ENCODE measurements around the gene PTPN3. TPM values are rescaled to one million over a fixed set of nuclear protein-coding genes. Genes with fewer than 3 reads are reported as not detected.

Gene PTPN3
- total and polyA plus RNA-seq, 2 experiments from 2014 or later, result 1.4 to 2.6 TPM

DNA sequence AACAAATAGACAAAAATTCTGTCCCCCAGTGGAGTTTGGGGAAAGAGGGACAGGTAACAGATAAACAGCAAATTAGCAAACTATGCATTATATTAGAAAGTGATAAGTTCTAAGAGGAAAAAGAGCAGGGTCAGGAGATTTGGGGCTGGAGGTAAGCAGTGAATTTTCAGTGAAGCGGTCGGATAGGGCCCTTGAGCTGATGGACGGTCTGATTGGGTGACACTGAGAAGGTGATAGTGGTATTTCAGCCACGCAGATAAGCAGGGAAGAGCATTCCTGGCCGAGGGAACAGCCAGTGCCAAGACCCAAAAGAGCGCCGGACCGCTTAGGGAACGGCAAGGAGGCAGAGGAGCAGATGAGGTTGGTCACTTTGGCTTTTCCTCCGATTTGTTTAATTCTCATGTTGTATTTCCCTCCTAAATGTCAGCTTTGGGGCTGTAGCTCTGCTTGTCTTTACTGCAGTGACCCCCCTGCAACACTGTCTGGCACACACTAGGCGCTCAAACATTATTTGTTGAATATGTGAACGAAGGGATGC lies 1.1 kb upstream of the PTPN3 start:
- peak overlapping the region; percentile 71 for H3K4me3 Mint-ChIP-seq
- Histone ChIP-seq H3F3A (replicated peaks; ENCODE audit: low read depth) (no peaks in the 10 kb centered on the region), H3K27me3 (ENCODE audit: insufficient read depth) (peaks cover 68% of the 10 kb centered on the region), H4K20me1 (replicated peaks; ENCODE audit: insufficient read depth) (no peaks in the 10 kb centered on the region; the same call in 1 of the 2 replicates), H3K9me2 (ENCODE audit: insufficient read depth) (no peaks in the 10 kb centered on the region), H3K36me3 (ENCODE audit: insufficient read depth) (no peaks in the 10 kb centered on the region), H2AFZ (peak overlapping the region; percentile 98), H3K4me2 (peak overlapping the region; percentile 88), H3K4me1 (ENCODE audit: insufficient read depth) (peaks cover 20% of the 10 kb centered on the region), H3K4me3 (peak overlapping the region; percentile 61), H3K79me2 (replicated peaks; ENCODE audit: insufficient read depth) (no peaks in the 10 kb centered on the region), H3K27ac (ENCODE audit: low read depth) (no peak overlapping the region)
- peaks cover 4% of the 10 kb centered on the region for H3K9me3 Mint-ChIP-seq
- DNase-seq (ENCODE audit: low spot score) (peak; percentile 27), ATAC-seq (peak; percentile 15)
- peak; percentile 47 for TF ChIP-seq EZH2phosphoT487 (IDR thresholded peaks at IDR 0.05; ENCODE audit: unreplicated experiment)
- TF ChIP-seq STAT1 (IDR thresholded peaks at IDR 0.05; ENCODE audit: unreplicated experiment), result no peak
- TF ChIP-seq, protein P1, sequence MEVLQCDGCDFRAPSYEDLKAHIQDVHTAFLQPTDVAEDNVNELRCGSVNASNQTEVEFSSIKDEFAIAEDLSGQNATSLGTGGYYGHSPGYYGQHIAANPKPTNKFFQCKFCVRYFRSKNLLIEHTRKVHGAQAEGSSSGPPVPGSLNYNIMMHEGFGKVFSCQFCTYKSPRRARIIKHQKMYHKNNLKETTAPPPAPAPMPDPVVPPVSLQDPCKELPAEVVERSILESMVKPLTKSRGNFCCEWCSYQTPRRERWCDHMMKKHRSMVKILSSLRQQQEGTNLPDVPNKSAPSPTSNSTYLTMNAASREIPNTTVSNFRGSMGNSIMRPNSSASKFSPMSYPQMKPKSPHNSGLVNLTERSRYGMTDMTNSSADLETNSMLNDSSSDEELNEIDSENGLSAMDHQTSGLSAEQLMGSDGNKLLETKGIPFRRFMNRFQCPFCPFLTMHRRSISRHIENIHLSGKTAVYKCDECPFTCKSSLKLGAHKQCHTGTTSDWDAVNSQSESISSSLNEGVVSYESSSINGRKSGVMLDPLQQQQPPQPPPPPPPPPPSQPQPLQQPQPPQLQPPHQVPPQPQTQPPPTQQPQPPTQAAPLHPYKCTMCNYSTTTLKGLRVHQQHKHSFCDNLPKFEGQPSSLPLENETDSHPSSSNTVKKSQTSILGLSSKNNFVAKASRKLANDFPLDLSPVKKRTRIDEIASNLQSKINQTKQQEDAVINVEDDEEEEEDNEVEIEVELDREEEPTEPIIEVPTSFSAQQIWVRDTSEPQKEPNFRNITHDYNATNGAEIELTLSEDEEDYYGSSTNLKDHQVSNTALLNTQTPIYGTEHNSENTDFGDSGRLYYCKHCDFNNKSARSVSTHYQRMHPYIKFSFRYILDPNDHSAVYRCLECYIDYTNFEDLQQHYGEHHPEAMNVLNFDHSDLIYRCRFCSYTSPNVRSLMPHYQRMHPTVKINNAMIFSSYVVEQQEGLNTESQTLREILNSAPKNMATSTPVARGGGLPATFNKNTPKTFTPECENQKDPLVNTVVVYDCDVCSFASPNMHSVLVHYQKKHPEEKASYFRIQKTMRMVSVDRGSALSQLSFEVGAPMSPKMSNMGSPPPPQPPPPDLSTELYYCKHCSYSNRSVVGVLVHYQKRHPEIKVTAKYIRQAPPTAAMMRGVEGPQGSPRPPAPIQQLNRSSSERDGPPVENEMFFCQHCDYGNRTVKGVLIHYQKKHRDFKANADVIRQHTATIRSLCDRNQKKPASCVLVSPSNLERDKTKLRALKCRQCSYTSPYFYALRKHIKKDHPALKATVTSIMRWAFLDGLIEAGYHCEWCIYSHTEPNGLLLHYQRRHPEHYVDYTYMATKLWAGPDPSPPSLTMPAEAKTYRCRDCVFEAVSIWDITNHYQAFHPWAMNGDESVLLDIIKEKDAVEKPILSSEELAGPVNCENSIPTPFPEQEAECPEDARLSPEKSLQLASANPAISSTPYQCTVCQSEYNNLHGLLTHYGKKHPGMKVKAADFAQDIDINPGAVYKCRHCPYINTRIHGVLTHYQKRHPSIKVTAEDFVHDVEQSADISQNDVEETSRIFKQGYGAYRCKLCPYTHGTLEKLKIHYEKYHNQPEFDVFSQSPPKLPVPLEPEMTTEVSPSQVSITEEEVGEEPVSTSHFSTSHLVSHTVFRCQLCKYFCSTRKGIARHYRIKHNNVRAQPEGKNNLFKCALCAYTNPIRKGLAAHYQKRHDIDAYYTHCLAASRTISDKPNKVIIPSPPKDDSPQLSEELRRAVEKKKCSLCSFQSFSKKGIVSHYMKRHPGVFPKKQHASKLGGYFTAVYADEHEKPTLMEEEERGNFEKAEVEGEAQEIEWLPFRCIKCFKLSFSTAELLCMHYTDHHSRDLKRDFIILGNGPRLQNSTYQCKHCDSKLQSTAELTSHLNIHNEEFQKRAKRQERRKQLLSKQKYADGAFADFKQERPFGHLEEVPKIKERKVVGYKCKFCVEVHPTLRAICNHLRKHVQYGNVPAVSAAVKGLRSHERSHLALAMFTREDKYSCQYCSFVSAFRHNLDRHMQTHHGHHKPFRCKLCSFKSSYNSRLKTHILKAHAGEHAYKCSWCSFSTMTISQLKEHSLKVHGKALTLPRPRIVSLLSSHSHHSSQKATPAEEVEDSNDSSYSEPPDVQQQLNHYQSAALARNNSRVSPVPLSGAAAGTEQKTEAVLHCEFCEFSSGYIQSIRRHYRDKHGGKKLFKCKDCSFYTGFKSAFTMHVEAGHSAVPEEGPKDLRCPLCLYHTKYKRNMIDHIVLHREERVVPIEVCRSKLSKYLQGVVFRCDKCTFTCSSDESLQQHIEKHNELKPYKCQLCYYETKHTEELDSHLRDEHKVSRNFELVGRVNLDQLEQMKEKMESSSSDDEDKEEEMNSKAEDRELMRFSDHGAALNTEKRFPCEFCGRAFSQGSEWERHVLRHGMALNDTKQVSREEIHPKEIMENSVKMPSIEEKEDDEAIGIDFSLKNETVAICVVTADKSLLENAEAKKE (CRISPR knock-in tag; IDR thresholded peaks at IDR 0.05), result no peak
- TF ChIP-seq ZNF331 (CRISPR knock-in tag; IDR thresholded peaks at IDR 0.05; ENCODE audit: low read depth), result no peak
- peak; percentile 74 for TF ChIP-seq EZH2 (IDR thresholded peaks at IDR 0.05; ENCODE audit: low read depth, unreplicated experiment)
- no peak overlapping the region for H3K27ac Mint-ChIP-seq
- peaks cover 10% of the 10 kb centered on the region for H3K4me1 Mint-ChIP-seq
- H3K27me3 Mint-ChIP-seq (ENCODE audit: insufficient read depth, low read depth, poor library complexity), result peaks cover 42% of the 10 kb centered on the region
- H3K36me3 Mint-ChIP-seq (ENCODE audit: low read depth), result no peaks in the 10 kb centered on the region; the same call in 2 of the 3 replicates
